NT2/D1 (cell line): ENCODE results near the gene CLMN.

Experiments
- DNase-seq: peaks from one replicate; pipeline ENCODE4 v3.0.0-alpha.2; 2011; ENCODE audit warnings: low read depth, low spot score
- H3K27me3 ChIP-seq: 2 replicates; pipeline ENCODE4 v1.6.0; 2011; ENCODE audit warnings: mild to moderate bottlenecking; ENCODE audit not compliant: insufficient read length, insufficient read depth
- H3K36me3 ChIP-seq: 2 replicates; pipeline ENCODE4 v1.6.1; 2011; ENCODE audit warnings: mild to moderate bottlenecking, low read length, mixed read lengths; ENCODE audit not compliant: insufficient read depth, insufficient read length
- H3K4me1 ChIP-seq: 2 replicates; pipeline ENCODE4 v1.5.1; 2011; ENCODE audit not compliant: insufficient read depth, insufficient read length
- H3K4me3 ChIP-seq: 2 replicates; pipeline ENCODE4 v1.5.1; 2011; ENCODE audit warnings: low read depth; ENCODE audit not compliant: insufficient read length
- H3K9ac ChIP-seq: 2 replicates; pipeline ENCODE4 v1.6.0; 2011; ENCODE audit warnings: low read depth; ENCODE audit not compliant: insufficient read length
- H3K9me3 ChIP-seq: 2 replicates; pipeline ENCODE4 v1.5.1; 2011; ENCODE audit warnings: mild to moderate bottlenecking, low read length; ENCODE audit not compliant: insufficient read depth
- SUZ12 ChIP-seq: IDR thresholded peaks from 2 replicates; pipeline ENCODE4 v1.6.1; 2011; ENCODE audit not compliant: insufficient read length, insufficient read depth; ENCODE audit errors: extremely low read depth
- YY1 ChIP-seq: IDR thresholded peaks from 2 replicates; pipeline ENCODE4 v1.6.1; 2011; ENCODE audit not compliant: insufficient read length, insufficient read depth
- ZNF274 ChIP-seq: IDR thresholded peaks from 2 replicates; pipeline ENCODE4 v1.6.1; 2011; ENCODE audit warnings: mild to moderate bottlenecking, low read depth, low read length

The CLMN gene

DNA sequence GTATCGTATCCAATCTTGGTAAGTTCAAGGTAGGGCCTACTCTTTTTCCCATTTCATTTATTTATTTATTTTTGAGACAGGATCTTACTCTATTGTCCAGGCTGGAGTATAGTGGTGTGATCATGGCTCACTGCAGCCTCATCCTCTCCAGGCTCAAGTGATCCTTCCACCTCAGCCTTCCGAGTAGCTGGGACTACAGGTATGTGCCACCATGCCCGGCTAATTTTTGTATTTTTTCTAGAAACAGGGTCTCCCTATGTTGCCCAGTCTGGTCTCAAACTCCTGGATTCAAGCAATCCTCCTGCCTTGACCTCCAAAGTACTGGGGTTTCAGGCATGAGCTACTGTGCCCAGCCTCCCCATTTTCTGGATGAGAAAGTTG is 57.2 kb downstream of the CLMN start:
- H3K27me3 ChIP-seq: no peaks in the 10 kb centered on the region
- H3K4me1 ChIP-seq: peaks cover 8% of the 10 kb centered on the region
- no peaks in the 10 kb centered on the region for H3K36me3 ChIP-seq
- TF ChIP-seq YY1: no peak
- TF ChIP-seq SUZ12: no peak
- TF ChIP-seq ZNF274: no peak
- DNase-seq: no peak
- H3K4me3 ChIP-seq: no peak overlapping the region
- no peaks in the 10 kb centered on the region for H3K9me3 ChIP-seq
- no peak overlapping the region for H3K9ac ChIP-seq

DNA sequence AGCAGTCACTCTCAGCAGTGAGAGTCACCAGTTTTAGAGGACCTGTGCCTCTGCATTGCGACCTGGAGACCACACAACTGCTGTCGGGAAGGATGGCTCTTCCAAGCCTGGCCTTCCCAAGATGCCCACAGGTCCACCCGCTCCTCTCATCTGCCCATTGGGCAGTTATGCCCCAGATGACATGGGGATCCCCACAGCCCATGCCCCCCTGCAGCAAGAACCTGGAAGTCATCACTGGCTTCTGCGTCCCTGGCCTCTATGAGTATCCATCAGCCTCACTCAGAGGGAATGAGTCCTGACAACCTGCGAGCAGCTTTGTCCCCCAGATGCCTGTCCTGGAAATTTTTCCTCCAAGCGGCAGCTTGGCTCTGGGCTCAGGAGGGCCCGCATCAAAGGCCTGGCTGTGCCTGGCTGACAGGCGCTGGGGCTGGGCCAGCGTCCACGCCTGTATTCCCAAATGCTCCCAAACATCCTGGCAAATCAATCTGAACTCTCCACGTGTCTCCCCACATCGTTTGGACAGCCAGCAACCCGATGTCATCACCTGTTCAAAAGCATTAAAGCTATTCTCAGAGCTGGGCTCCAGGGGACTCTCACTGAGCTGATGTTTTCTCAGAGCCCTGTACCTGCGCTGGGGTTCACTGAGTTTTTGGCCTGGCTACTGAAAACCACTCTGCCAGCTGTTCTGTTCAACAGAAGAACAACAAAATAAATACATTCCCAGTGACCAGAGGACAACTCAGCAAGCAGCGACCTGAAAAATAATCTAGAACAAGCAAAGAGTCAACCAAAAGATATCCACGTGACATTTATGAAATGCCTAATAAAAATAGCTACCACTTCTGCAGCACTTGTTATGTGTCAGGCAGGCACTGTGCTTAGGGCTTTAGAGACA is 57.8 kb downstream of the CLMN start:
- Histone ChIP-seq H3K36me3 (no peaks in the 10 kb centered on the region), H3K9ac (no peak overlapping the region), H3K27me3 (no peaks in the 10 kb centered on the region), H3K4me1 (peaks cover 8% of the 10 kb centered on the region), H3K9me3 (no peaks in the 10 kb centered on the region), H3K4me3 (no peak overlapping the region)
- no peak for DNase-seq
- TF ChIP-seq ZNF274: no peak
- TF ChIP-seq SUZ12: no peak
- TF ChIP-seq YY1: no peak

DNA sequence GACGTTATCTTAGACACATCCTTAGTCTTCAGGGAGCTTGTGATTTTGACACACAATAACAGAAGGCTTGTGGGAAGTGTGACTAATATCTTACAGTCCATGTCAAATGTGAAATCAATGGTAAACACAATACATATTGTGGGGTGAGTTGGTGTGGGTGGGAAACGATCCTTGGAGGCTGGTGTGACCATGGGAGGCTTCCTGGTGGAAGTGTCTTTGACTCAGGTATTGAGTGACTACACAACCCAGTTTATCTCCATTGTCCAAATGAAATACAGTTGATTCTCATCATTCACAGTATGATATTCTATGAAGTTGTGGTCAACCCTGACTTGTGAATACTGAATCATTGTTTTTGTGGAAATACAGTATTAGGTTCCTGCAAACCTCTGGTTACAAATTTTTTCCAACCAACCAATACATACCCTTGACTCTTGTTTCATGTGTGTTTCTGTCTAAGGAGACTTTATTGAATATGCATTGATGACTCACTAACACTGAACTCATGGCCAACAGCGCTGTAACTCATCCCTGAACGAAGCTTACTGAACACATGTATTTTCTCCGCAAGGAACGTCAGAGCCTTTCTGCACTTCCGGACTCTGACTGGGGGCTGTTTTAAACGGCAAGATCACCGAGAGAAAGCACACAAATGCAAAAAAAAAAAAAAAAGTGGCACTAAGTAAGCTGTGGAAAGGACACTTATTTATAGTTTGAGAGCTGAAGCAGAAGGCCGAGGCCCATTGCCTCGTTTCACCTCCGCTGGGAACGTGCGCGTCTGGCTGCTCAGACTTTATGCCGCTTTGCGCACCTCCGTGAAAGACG is 59.0 kb downstream of the CLMN start:
- no peak for DNase-seq
- Histone ChIP-seq H3K27me3 (no peaks in the 10 kb centered on the region), H3K9me3 (no peaks in the 10 kb centered on the region), H3K9ac (no peak overlapping the region), H3K4me1 (peaks cover 11% of the 10 kb centered on the region), H3K4me3 (no peak overlapping the region), H3K36me3 (no peaks in the 10 kb centered on the region)
- TF ChIP-seq SUZ12 (no peak), YY1 (no peak), ZNF274 (no peak)

DNA sequence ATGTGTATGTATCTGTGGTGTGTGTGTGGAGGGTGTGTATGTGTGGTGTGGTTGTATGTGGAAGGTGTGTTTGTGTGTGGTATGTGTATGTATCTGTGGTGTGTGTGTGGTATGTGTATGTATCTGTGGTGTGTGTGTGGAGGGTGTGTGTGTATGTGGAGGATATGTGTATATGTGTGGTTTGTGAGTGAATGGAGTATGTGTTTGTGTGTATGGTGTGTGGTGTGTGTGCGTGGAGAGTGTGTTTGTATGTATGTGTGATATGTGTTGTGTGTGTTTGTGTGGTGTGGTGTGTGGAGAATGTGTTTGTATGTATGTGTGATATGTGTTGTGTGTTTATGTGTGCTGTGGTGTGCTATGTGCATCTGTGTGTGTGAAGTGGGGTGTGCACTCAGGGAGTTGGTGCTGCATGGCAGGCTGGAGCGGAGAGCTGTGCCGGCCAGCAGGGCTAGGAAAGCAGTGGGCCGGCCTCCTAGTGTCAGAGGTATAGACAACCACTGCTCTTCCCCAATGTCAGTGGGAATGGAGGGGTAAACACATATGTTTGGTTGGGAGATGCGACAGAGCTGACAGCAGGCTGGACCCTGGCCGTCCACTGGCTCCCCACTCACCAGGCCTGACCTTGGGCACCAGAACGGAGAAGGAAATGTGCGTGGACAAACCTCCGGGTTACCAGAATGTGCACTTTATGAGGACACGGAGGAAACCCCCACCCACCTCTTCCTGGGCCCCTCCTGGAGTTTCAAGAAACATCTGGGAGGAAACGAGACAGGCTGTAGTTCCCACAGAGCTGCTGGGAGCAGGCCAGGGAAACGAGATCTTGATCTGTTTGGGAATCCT is 60.7 kb downstream of the CLMN start:
- Histone ChIP-seq H3K9ac (no peak overlapping the region), H3K4me1 (peaks cover 11% of the 10 kb centered on the region), H3K9me3 (no peaks in the 10 kb centered on the region), H3K4me3 (no peak overlapping the region), H3K36me3 (no peaks in the 10 kb centered on the region), H3K27me3 (no peaks in the 10 kb centered on the region)
- TF ChIP-seq YY1 (no peak), SUZ12 (no peak), ZNF274 (no peak)
- DNase-seq: no peak

DNA sequence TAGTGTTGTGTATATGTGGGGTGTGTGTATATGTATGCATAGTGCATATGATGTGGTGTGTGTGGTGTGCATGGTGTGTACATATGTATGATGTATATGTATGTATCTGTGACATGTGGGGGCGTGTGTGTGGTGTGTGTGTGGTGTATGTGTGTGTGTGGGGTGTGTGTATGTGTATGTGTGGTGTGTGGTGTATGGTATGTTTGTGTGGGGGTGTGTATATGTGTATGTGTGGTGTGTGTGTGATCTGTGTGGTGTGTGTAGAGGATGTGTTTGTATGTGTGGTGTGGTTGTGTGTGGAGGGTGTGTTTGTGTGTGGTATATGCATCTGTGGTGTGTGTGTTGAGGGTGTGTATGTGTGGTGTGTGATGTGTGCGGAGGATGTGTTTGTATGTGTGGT is 61.6 kb downstream of the CLMN start:
- H3K4me1 ChIP-seq: peaks cover 11% of the 10 kb centered on the region
- H3K27me3 ChIP-seq: no peaks in the 10 kb centered on the region
- TF ChIP-seq ZNF274: no peak
- no peak for TF ChIP-seq YY1
- TF ChIP-seq SUZ12: no peak
- no peaks in the 10 kb centered on the region for H3K9me3 ChIP-seq
- H3K36me3 ChIP-seq: no peaks in the 10 kb centered on the region
- no peak overlapping the region for H3K4me3 ChIP-seq
- H3K9ac ChIP-seq: no peak overlapping the region
- no peak for DNase-seq

DNA sequence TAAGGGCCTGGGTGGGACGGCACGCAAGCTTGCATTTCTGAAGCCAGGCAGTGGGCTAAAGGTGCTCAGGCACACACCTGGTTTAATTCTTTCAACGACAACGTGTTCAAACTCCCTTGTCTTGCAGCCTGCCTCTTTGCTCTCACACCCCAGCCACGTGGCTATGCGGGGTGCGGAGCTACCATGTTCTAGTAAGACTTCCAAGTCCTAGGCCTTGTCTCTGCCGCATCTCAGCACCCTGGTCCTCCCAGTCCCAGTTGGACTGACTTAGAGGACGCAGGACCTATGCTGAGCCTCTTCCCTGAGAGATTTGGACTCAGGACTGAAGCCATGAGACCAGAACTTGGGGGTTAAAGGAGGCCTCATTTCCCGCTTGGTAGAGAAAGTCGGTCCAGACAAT is 62.2 kb downstream of the CLMN start:
- Histone ChIP-seq H3K36me3 (no peaks in the 10 kb centered on the region), H3K9ac (no peak overlapping the region), H3K4me1 (peaks cover 16% of the 10 kb centered on the region), H3K27me3 (no peaks in the 10 kb centered on the region), H3K4me3 (no peak overlapping the region), H3K9me3 (no peaks in the 10 kb centered on the region)
- TF ChIP-seq ZNF274: no peak
- no peak for TF ChIP-seq YY1
- TF ChIP-seq SUZ12: no peak
- DNase-seq: no peak

DNA sequence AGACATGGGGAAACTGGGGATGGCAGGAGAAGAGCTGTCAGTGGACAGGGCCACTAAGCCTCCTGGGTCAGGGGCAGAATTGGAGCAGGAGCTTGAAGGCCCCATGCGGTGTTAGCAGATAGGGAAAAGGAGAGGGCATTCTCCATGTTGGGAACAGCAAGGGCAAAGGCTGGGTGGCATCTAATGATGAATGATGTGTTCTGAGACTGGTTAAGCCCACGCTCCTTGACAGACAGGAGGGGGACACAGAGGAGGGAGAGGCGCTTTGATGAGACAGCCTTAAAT is 63.0 kb downstream of the CLMN start:
- no peak for TF ChIP-seq YY1
- TF ChIP-seq SUZ12: no peak
- TF ChIP-seq ZNF274: no peak
- no peak for DNase-seq
- no peaks in the 10 kb centered on the region for H3K27me3 ChIP-seq
- no peaks in the 10 kb centered on the region for H3K9me3 ChIP-seq
- H3K36me3 ChIP-seq: no peaks in the 10 kb centered on the region
- H3K4me3 ChIP-seq: no peak overlapping the region
- no peak overlapping the region for H3K9ac ChIP-seq
- H3K4me1 ChIP-seq: peaks cover 16% of the 10 kb centered on the region
